ENCODE data around the gene DNAJB6. TPM values are rescaled to one million over a fixed set of nuclear protein-coding genes. Genes with fewer than 3 reads are reported as not detected.

The DNAJB6 gene
- total RNA-seq, 1 experiment from 2014 or later, result 82.5 TPM

- Histone ChIP-seq H3K4me1 (ENCODE audit: control insufficient read depth in 1 of 2, insufficient read depth in 2 of 2, low read length in 2 of 2) (no peaks in the 10 kb centered on the region), H3K4me2 (ENCODE audit: low read length) (no peak overlapping the region), H3K36me3 (ENCODE audit: control insufficient read depth in 1 of 2, insufficient read depth in 2 of 2, low read length in 2 of 2) (no peaks in the 10 kb centered on the region), H3K9ac (ENCODE audit: low read length) (no peak overlapping the region), H3K27me3 (ENCODE audit: insufficient read depth, low read length) (no peaks in the 10 kb centered on the region), H3K27ac (ENCODE audit: low read depth, low read length) (no peak overlapping the region), H3K79me2 (ENCODE audit: insufficient read depth, low read length) (no peaks in the 10 kb centered on the region), H4K20me1 (ENCODE audit: insufficient read depth) (no peaks in the 10 kb centered on the region), H3K9me2 (ENCODE audit: insufficient read depth) (no peaks in the 10 kb centered on the region), H3K4me3 (replicated peaks in 1 of 2; ENCODE audit: low read depth in 1 of 2, low read length in 2 of 2) (no peak overlapping the region), H3K9me3 (ENCODE audit: control insufficient read depth in 1 of 2, insufficient read depth in 1 of 2, low read depth in 1 of 2, low read length in 2 of 2) (no peaks in the 10 kb centered on the region), H2AFZ (ENCODE audit: low read depth, low read length, poor library complexity, severe bottlenecking) (no peak overlapping the region)
- ChIA-PET RAD21 (ENCODE audit: low non-redundant PET in 1 of 2, low total read pairs in 2 of 2, uncharacterized antibody in 2 of 2, unreplicated experiment in 2 of 2) (no interaction called here), CTCF (no interaction called here), POLR2A (no interaction called here)
- DNase-seq (ENCODE audit: low read depth, low spot score) (no peak), ATAC-seq (no peak)
- intact Hi-C loops (cut with micrococcal nuclease), result no loop called here
- no TSS peak for BruUV-seq (replicated peaks)
- TF ChIP-seq EZH2 (IDR thresholded peaks at IDR 0.05), result no peak
- TF ChIP-seq SIN3A (IDR thresholded peaks at IDR 0.05; ENCODE audit: low read depth), result no peak
- TF ChIP-seq FOSL1 (IDR thresholded peaks at IDR 0.05; ENCODE audit: low read depth), result no peak
- no peak for TF ChIP-seq ELF1 (IDR thresholded peaks at IDR 0.05; ENCODE audit: borderline replicate concordance, low read depth)
- TF ChIP-seq EGR1 (IDR thresholded peaks at IDR 0.05; ENCODE audit: low read depth), result no peak
- TF ChIP-seq RAD21 (IDR thresholded peaks at IDR 0.05; ENCODE audit: low read depth), result no peak
- TF ChIP-seq YY1 (IDR thresholded peaks at IDR 0.05; ENCODE audit: extremely low read depth, insufficient replicate concordance, low read depth, low read length), result no peak
- no peak for TF ChIP-seq ATF3 (IDR thresholded peaks at IDR 0.05)
Measured at GRCh38 chr7:157412021-157412443, 75.2 kb downstream of the DNAJB6 start.

DNA sequence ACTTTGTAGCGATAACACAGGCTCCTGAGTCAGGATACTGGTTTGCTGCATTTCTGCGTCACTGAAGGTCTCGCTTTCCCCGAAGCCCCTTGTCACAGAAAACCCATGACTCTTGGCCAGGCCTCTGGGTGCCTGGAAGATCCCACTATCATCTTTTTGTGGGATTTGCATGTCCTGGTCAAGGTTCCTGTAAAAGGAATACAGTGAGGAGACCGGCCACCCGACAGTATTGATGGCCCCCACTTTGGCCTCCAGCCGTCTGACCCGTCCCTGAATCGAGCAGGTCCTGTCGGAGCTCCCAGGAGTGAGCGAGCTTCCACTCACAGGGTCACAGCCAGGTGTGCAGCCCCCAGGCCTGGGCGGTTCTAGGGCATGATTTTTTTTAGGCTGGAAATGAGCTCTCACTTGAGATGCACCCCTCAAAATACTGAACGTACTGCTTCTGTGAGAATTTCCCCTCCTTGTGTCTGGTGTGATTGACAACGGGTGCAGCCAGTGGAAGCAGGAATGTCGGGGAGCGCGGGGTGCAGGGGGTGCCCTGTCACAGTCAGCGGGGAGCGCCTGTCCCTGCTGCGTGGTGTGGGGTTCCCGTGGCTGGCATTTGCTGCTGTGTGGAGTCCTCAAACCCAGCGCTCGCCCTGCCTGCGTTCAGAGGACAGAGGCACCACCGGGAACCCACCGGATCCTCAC is 75.8 kb downstream of the DNAJB6 start:
- no TSS peak for BruUV-seq (replicated peaks)
- ChIA-PET RAD21 (ENCODE audit: low non-redundant PET in 1 of 2, low total read pairs in 2 of 2, uncharacterized antibody in 2 of 2, unreplicated experiment in 2 of 2) (no interaction called here), POLR2A (no interaction called here), CTCF (no interaction called here)
- no peak for TF ChIP-seq SIN3A (IDR thresholded peaks at IDR 0.05; ENCODE audit: low read depth)
- no peaks in the 10 kb centered on the region for H3K36me3 ChIP-seq (ENCODE audit: control insufficient read depth in 1 of 2, insufficient read depth in 2 of 2, low read length in 2 of 2)
- no peak overlapping the region for H3K9ac ChIP-seq (ENCODE audit: low read length)
- no peaks in the 10 kb centered on the region for H4K20me1 ChIP-seq (ENCODE audit: insufficient read depth)
- no peaks in the 10 kb centered on the region for H3K9me3 ChIP-seq (ENCODE audit: control insufficient read depth in 1 of 2, insufficient read depth in 1 of 2, low read depth in 1 of 2, low read length in 2 of 2)
- H3K9me2 ChIP-seq (ENCODE audit: insufficient read depth), result no peaks in the 10 kb centered on the region
- no peaks in the 10 kb centered on the region for H3K4me1 ChIP-seq (ENCODE audit: control insufficient read depth in 1 of 2, insufficient read depth in 2 of 2, low read length in 2 of 2)
- H3K79me2 ChIP-seq (ENCODE audit: insufficient read depth, low read length), result no peaks in the 10 kb centered on the region
- no peak for ATAC-seq
- no peak overlapping the region for H3K4me2 ChIP-seq (ENCODE audit: low read length)
- H3K27me3 ChIP-seq (ENCODE audit: insufficient read depth, low read length), result no peaks in the 10 kb centered on the region
- H3K4me3 ChIP-seq (replicated peaks in 1 of 2; ENCODE audit: low read depth in 1 of 2, low read length in 2 of 2), result no peak overlapping the region
- intact Hi-C loops (cut with micrococcal nuclease), result no loop called here
- H2AFZ ChIP-seq (ENCODE audit: low read depth, low read length, poor library complexity, severe bottlenecking), result no peak overlapping the region
- H3K27ac ChIP-seq (ENCODE audit: low read depth, low read length), result no peak overlapping the region
- DNase-seq (ENCODE audit: low read depth, low spot score), result no peak
